ENCODE measurements around the gene FGF19. TPM values are rescaled to one million over a fixed set of nuclear protein-coding genes. Genes with fewer than 3 reads are reported as not detected.
"Not testable (repeated sequence)": the region's sequence is repeated elsewhere in the genome, so short reads cannot be mapped to it uniquely, and the experiment has no call there.

FGF19 gene
- total and polyA plus RNA-seq, 2 donors (not counting 1 experiment from before 2014, with no cell fraction given), result not detected

GRCh38 chr11:69696749-69697468 lies 6.9 kb downstream of the FGF19 start:
- H3K4me1 ChIP-seq (ENCODE audit: control insufficient read depth, extremely low read depth, insufficient read depth, low read length), result peaks cover 3% of the 10 kb centered on the region
- H3K9ac ChIP-seq (ENCODE audit: insufficient read depth, low read length), result no peak overlapping the region
- H3K27ac ChIP-seq (ENCODE audit: insufficient read depth, low read length), result no peak overlapping the region
- no peak overlapping the region for H3K4me2 ChIP-seq (ENCODE audit: extremely low read depth, insufficient read depth, low read length)
- DNase-seq (ENCODE audit: low read depth in 2 of 2), result no peak
- no peak overlapping the region for H2AFZ ChIP-seq (ENCODE audit: low read length)
- peaks cover 16% of the 10 kb centered on the region for H3K27me3 ChIP-seq (ENCODE audit: control insufficient read depth, insufficient read depth, low read length)
- H3K9me3 ChIP-seq (ENCODE audit: control insufficient read depth, insufficient read depth, low read depth, low read length), result no peaks in the 10 kb centered on the region
- H3K4me3 ChIP-seq (replicated peaks in 1 of 4; ENCODE audit: control extremely low read depth in 1 of 4, insufficient read depth in 1 of 4, low read depth in 3 of 4, low read length in 4 of 4), result no peak overlapping the region
- H3K36me3 ChIP-seq (ENCODE audit: control insufficient read depth, insufficient read depth, low read length), result no peaks in the 10 kb centered on the region
- no peak for TF ChIP-seq EZH2 (IDR thresholded peaks at IDR 0.05; ENCODE audit: low read length, missing control alignments)
- no peak for TF ChIP-seq CTCF (conservative IDR thresholded peaks at IDR 0.05 in 1 of 2, IDR thresholded peaks at IDR 0.05 in 1 of 2; ENCODE audit: low read depth in 1 of 2, low read length in 2 of 2)
- no peaks in the 10 kb centered on the region for H3K79me2 ChIP-seq (ENCODE audit: control insufficient read depth, insufficient read depth, low read length)
- no peaks in the 10 kb centered on the region for H4K20me1 ChIP-seq (ENCODE audit: control insufficient read depth, extremely low read depth, insufficient read depth, low read length)

GRCh38 chr11:69695995-69696394 lies 7.8 kb downstream of the FGF19 start:
- H3K36me3 ChIP-seq (ENCODE audit: control insufficient read depth, insufficient read depth, low read length); H3K4me1 ChIP-seq (ENCODE audit: control insufficient read depth, extremely low read depth, insufficient read depth, low read length); H2AFZ ChIP-seq (ENCODE audit: low read length); H3K9me3 ChIP-seq (ENCODE audit: control insufficient read depth, insufficient read depth, low read depth, low read length); H3K79me2 ChIP-seq (ENCODE audit: control insufficient read depth, insufficient read depth, low read length); DNase-seq (ENCODE audit: low read depth in 2 of 2); H3K27ac ChIP-seq (ENCODE audit: insufficient read depth, low read length); H3K9ac ChIP-seq (ENCODE audit: insufficient read depth, low read length); H4K20me1 ChIP-seq (ENCODE audit: control insufficient read depth, extremely low read depth, insufficient read depth, low read length); H3K4me2 ChIP-seq (ENCODE audit: extremely low read depth, insufficient read depth, low read length); H3K4me3 ChIP-seq (replicated peaks in 1 of 4; ENCODE audit: control extremely low read depth in 1 of 4, insufficient read depth in 1 of 4, low read depth in 3 of 4, low read length in 4 of 4): not testable (repeated sequence)
- H3K27me3 ChIP-seq (ENCODE audit: control insufficient read depth, insufficient read depth, low read length), result peaks cover 16% of the 10 kb centered on the region

DNA sequence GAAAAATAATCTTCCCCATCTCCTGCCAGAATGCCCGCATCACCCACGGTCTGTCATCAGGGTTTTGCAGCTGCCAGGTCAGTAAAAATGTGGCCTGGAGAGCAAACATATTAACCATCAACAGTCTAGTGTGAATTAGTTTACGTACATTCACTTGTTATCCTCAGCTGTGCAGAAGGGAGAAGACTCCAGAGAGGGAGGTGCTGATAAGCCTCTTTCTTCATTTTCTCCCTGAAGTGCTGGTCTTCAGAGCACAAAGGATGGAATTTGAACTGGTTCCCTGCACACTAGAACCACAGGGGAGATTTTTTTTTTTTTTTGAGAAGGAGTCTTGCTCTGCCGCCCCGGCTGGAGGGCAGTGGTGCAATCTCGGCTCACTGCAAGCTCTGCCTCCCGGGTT lies 8.2 kb downstream of the FGF19 start:
- Histone ChIP-seq H3K79me2 (ENCODE audit: control insufficient read depth, insufficient read depth, low read length) (no peaks in the 10 kb centered on the region), H3K4me3 (replicated peaks in 1 of 4; ENCODE audit: control extremely low read depth in 1 of 4, insufficient read depth in 1 of 4, low read depth in 3 of 4, low read length in 4 of 4) (no peak overlapping the region), H3K27ac (ENCODE audit: insufficient read depth, low read length) (no peak overlapping the region), H3K4me2 (ENCODE audit: extremely low read depth, insufficient read depth, low read length) (no peak overlapping the region), H2AFZ (ENCODE audit: low read length) (no peak overlapping the region), H3K9ac (ENCODE audit: insufficient read depth, low read length) (no peak overlapping the region), H3K4me1 (ENCODE audit: control insufficient read depth, extremely low read depth, insufficient read depth, low read length) (peaks cover under 1% of the 10 kb centered on the region), H3K9me3 (ENCODE audit: control insufficient read depth, insufficient read depth, low read depth, low read length) (no peaks in the 10 kb centered on the region), H4K20me1 (ENCODE audit: control insufficient read depth, extremely low read depth, insufficient read depth, low read length) (no peaks in the 10 kb centered on the region), H3K27me3 (ENCODE audit: control insufficient read depth, insufficient read depth, low read length) (peaks cover 16% of the 10 kb centered on the region), H3K36me3 (ENCODE audit: control insufficient read depth, insufficient read depth, low read length) (no peaks in the 10 kb centered on the region)
- DNase-seq (ENCODE audit: low read depth in 2 of 2), result no peak
- TF ChIP-seq CTCF (conservative IDR thresholded peaks at IDR 0.05 in 1 of 2, IDR thresholded peaks at IDR 0.05 in 1 of 2; ENCODE audit: low read depth in 1 of 2, low read length in 2 of 2) (no peak), EZH2 (IDR thresholded peaks at IDR 0.05; ENCODE audit: low read length, missing control alignments) (no peak)

Data from fibroblast of lung (primary cell).